GM19099 (cell line): ENCODE data around the gene CAMK2N2.

ENCODE experiments used
- POLR2A ChIP-seq: IDR thresholded peaks from 3 replicates; pipeline ENCODE4 v1.6.1; 2011; ENCODE audit warnings: low read depth; ENCODE audit not compliant: insufficient read length; ENCODE audit errors: extremely low read depth

The CAMK2N2 gene

DNA sequence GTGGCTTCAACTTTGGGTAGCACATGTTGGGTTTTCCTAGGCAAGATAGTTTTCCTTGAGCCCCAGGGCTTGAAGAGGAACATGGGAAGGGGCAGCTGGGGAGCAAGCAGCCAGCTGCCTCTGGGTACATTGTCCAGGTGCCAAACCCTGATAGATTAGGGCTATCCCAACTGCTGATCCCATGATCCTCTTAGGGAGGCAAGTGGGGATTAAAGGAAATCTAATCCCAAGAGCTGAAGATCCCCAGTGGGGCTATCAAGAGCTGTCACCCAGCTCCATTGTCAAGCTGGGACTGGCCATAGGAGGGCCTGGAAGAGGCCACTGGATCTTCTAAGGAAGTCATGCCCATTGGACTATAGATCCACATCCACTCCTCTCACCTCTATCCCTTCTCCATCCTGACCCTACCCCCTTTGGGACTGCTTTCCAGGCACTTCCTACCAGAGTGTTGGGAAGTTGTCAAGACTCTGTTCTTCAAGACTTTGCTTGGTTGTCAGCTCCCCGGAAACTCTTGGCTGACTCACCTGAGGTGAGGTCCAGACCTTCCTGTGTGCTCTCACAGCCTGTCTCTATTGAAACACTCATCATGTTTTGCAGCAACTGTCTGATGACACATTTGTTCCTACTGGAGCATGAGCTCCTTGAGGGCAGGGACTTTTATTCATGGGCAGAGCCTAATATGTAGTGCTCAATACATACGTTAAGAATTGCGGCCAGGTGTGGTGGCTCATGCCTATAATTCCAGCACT is 5.9 kb downstream of the CAMK2N2 start:
- no peak for TF ChIP-seq POLR2A

DNA sequence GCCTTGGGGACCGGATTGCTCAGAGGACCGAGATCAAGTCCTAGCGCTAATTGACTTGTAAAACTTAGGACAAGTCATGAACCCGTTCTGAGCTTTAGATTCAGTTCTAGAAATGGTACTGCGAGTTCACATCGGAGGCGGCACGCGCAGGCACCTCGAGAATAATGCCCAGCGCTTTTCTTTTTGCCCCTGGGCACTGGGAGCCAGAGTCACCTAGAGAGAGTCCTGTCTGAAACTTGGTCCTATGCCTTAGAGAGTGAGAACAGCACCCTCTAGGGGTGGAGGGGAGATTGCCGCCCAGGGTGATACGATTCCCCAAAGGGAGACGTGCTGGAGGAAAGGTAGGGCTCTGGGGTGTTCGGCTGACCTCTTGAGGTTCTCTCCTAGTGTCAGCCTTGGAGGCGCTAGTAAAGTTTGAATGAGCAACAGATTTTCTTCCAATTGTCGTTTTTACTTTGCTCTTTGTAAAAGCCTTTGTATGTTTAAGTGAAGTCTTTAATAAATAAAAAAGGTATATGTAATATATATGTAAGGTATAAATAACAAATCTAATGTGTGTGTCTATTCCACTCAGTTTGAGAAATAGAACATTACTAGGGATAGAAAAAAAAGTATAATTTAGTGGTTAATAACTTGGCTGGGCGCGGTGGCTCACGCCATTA is 11.1 kb downstream of the CAMK2N2 start:
- no peak for TF ChIP-seq POLR2A

DNA sequence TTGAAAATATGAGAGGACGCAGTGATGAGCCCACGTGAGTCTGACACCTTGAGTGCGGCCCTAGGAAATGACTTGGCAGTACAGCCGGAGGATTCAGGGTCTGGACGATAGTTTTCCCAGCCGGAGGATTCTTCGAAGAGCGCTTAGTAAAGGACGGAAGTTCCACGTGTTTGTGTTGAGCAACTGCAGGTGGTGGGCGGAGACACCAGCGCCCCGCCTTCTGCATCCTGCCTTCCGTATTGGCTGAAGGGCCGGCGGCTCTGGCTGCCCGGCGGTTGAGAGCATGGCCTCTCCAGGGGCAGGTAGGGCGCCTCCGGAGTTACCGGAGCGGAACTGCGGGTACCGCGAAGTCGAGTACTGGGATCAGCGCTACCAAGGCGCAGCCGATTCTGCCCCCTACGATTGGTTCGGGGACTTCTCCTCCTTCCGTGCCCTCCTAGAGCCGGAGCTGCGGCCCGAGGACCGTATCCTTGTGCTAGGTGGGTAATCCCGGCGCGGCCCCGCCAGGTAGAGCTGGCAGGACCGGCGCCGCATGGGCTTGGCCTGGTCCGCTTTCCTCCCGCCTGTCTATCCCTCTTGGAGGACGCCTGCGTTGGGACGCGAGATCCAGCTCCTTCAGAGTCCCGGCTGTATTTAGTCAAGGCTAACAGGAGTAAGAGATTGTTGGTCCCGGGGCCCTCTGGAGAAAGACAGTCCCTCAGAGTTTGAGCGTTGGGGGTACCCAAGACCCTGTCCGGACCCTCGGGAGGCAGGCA is 11.8 kb downstream of the CAMK2N2 start, which contains the start of gene EEF1AKMT4:
Gene EEF1AKMT4, plus strand, starts transcription at position 261 of the 755 bp plus-strand sequence. Its CDS starts 23 bp downstream, at position 284.
- TF ChIP-seq POLR2A: peak; percentile 72

DNA sequence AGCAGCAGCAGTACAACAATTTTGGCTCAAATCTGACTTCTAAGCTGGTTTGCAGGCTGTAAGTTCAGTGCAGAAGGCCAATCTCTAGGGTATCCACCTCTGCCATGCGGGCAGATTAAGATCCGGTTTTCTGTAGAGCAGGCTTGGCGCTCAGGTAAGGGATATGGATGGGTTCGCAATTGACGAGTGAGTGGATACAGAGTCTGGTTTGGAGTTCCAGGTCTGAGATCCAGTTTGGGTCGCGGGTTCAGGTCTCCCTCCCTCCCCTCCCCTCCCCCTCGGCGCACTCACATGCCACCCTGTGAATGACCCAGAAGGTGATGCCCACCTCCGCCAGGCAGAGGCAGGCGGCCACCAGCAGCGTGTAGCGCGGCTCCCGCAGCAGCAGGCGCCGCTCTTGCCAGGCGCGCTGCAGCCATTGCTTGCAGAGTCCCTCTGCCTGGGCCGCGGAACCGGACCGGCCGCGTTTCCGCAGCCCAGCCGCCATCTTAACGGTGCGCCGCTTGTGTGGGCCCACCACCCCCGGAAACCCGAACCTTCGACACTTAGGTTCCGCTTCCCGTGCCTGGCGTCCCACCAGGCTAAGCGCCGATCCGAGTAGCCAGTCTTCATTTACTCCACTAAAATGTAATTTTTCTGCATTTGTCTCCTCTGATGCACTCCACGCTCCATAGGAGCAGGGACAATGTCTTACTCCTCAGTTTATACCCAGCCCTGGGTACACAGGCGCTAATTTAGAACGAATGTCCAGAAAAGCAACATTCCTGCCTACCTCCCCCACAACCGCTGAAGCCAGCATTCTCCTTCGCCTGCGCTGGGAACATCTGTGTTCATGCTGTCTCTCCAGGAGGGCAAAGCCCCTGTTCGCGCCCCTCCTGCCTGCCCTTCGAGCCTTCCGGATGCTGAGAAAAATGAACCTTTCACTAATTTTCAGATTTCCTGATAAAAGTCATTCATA is 12.6 kb downstream of the CAMK2N2 start, which contains the start of gene ALG3:
Gene ALG3, minus strand, starts transcription at position 509 of the 958 bp plus-strand sequence. Its CDS starts 22 bp downstream, at position 487.
- peak; percentile 97 for TF ChIP-seq POLR2A

DNA sequence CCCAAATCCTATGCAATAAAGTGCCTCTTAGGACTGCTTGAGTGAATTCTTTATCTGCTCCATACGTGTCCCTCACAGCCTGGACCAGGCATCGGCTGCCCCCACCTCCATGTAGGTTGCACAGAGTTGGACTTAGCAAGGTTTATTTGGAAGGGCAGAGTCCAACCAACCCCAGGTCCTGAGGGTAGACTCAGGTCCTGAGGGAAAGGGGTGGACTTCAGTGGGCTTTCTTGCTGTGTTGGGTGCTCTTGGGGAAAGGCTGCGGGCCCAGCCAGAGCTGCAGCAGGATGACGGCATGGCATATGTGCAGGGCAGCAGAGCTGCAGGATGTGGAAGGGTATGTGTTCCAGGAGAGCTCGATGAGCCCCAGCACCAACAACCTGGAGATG is 19.1 kb downstream of the CAMK2N2 start:
- no peak for TF ChIP-seq POLR2A

DNA sequence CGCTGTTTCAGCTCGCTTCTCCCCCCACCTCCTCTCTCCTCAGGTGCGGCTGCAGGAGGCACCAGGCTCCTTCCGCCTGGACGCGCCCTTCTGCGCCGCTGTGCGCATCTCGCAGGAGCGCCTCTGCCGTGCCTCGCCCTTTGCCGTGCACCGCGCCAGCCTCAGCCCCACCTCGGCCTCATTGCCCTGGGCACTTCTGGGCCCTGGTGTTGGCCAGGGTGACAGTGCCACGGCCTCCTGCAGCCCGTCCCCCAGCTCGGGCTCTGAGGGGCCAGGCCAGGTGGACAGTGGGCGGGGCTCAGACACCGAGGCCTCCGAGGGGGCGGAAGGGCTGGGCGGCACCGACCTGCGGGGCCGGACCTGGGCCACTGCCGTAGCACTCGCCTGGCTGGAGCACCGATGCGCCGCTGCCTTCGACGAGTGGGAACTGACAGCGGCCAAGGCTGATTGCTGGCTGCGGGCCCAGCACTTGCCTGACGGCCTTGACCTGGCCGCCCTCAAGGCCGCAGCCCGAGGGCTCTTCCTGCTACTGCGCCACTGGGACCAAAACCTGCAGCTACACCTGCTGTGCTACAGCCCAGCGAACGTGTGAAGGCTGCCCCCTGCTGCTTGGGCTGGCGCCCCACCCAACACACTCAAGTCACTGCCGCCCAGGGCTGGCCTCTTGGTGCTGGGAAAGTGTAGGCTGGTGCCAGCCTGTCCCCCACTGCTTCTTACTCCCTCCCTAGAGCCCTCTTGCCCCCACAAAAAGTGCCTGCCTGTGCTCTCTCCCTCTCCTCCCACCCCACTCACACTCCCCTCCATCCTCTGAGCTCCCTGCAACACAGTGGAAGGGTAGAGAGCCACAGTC is 19.7 kb downstream of the CAMK2N2 start:
- no peak for TF ChIP-seq POLR2A

DNA sequence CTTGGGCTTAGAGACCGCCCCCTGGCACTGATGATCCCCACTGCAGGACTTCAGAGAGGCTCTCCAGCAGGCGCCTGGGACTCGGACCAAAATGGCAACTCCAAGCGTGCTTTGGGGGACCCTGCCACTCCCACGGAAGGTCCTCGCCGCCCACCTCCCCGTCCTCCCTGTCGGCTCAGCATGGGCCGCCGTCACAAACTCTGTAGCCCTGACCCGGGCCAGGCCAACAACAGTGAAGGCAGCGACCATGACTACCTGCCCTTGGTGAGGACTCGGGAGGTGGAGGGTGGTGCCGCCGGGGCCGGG is 20.3 kb downstream of the CAMK2N2 start:
- no peak for TF ChIP-seq POLR2A

DNA sequence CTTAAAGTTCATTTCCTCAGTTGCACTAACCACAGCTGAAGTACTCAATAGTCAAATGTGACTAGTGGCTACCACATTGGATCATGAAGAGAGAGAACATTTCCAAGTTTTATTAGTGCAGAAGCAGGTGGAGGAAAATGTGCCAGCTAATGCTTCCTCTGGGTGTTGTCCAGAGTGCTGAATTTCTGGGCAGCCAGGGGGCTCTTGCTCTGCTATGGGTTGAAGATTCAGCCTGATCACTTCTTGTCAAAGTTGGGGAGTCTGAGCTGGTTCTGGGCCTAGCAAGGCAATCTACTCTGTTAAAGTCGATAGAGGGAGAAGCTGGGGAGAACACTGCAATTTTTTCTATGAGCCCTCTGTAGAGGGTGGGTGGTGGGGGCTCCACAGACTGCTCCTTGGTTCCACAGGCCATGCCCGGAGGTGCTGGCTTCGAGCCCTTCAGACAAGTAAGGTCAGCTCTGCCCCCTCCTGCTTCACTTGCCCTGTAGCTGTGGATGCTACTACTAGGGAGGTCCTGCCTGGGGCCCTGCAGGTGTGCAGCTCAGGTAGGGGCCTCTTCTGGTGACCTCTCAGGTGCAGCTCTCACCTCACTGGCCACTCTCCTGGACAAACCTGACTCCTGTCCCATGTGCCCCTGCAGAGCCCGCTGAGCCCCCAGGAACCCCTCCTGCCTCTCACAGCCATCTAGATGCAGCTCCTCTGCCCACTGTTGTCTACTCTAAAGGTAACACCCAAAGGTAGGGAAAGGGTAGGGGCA is 20.8 kb downstream of the CAMK2N2 start:
- TF ChIP-seq POLR2A: no peak

DNA sequence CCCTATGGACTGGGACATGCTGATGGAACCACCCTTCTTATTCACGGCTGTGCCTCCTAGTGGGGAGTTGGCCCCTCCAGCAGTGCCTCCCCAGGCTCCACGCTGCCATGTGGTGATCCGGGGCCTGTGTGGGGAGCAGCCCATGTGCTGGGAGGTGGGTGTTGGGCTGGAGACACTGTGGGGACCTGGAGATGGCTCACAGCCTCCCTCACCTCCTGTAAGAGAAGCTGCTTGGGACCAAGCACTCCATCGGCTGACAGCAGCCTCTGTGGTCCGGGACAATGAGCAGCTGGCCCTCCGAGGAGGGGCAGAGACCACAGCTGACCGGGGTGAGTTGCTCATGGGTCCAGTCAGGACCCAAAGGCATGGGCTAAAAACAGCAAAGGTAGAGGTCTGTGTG is 21.6 kb downstream of the CAMK2N2 start:
- TF ChIP-seq POLR2A: no peak

DNA sequence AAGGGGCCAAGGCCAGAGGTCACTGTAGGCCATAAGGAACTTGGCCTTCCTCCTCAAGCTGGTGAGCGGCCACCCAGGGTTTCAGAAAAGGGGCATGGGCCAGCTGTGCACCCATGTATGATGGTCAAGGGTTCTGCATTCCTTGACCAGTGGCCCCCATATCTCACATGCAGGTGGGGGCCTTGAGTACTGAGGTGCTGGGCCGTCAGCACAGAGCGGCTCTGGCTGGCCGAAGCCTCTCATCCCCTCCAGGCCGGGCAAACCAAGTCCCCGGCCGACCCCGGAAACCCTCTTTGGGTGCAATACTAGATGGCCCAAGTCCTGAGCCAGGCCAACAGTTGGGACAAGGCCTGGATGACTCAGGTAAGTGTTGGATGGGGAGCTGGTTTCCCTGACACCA is 22.1 kb downstream of the CAMK2N2 start:
- no peak for TF ChIP-seq POLR2A

DNA sequence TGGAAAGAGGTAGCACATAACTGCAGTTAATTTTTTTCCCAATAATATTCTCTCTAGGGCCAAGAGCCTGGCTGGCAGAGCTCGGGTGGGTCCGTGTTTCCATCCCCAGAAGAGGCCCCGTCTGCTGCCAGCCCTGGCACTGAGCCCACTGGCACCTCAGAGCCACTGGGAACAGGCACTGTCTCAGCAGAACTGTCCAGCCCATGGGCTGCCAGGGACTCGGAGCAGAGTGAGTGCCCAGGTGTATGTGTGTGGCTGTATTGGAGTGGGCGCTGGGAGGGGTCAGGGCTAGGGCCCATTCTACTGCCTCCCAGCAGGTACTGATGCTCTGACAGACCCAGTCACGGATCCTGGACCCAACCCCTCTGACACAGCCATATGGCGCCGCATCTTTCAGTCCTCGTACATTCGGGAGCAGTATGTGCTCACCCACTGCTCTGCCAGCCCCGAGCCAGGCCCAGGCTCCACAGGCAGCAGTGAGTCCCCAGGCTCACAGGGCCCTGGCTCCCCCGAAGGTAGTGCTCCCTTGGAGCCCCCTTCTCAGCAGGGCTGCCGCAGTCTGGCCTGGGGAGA is 23.0 kb downstream of the CAMK2N2 start:
- TF ChIP-seq POLR2A: no peak

DNA sequence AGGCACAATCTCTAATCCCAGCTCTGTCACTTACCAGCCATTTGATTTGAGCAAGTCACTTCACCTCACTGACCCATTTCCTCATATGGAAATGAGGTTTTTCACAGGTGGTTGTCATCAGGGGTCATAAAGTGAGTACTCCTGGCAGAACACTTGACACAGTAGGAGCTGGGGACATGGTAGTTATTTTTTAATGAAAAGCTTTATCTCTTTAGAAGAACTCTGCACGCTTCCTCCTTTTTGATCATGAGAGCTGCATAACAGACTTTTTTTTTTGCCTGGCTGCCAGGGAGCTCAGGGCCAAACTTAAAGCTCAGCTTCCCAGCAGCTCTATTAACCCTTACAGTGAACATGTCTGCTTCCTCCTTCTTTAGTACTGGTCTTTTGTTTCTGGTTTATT is 23.5 kb downstream of the CAMK2N2 start:
- TF ChIP-seq POLR2A: no peak

DNA sequence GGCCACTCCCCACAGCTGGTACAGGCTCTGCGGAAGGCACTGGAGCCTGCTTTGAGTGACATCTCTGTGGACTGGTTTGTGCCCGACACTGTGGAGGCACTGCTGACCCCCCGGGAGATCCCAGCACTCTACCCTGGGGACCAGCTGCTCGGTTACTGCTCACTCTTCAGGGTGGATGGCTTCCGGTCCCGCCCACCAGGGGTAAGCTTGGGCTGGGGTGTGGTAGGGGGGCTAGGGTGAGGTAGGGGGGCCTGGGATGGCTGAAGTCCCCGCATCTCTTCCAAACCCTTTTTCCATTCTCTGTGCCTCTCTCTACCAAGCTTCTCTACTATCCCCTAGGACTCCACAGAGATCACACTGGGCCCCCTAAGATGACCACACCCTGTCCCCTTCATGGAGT is 24.1 kb downstream of the CAMK2N2 start:
- TF ChIP-seq POLR2A: no peak
